ENCODE results near the gene ABCA13.

DNA sequence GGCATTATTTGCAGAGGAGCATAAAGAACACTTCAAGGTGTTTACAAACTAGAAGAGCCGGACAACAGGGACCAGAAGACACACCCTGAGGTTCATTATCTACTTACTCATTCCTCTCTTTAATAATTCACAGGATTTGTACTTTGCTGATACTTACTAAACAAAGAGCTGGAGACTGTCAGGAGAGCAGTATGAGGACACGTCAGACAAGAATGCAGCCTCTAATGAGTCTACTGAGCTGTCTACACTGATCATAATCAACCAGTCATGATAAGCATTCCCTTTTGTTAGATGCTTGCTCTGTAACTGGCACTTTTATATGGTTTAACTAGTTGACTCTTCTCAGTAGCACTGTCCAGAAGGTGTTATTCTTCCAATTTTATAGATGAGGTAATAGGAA, 509.7 kb downstream of the ABCA13 start:
- TF ChIP-seq, protein P1, sequence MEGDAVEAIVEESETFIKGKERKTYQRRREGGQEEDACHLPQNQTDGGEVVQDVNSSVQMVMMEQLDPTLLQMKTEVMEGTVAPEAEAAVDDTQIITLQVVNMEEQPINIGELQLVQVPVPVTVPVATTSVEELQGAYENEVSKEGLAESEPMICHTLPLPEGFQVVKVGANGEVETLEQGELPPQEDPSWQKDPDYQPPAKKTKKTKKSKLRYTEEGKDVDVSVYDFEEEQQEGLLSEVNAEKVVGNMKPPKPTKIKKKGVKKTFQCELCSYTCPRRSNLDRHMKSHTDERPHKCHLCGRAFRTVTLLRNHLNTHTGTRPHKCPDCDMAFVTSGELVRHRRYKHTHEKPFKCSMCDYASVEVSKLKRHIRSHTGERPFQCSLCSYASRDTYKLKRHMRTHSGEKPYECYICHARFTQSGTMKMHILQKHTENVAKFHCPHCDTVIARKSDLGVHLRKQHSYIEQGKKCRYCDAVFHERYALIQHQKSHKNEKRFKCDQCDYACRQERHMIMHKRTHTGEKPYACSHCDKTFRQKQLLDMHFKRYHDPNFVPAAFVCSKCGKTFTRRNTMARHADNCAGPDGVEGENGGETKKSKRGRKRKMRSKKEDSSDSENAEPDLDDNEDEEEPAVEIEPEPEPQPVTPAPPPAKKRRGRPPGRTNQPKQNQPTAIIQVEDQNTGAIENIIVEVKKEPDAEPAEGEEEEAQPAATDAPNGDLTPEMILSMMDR (conservative IDR thresholded peaks at IDR 0.05; ENCODE audit: low read depth, low read length) = no peak
- TF ChIP-seq EZH2 (IDR thresholded peaks at IDR 0.05; ENCODE audit: low read length, unreplicated experiment) (no peak), EZH2phosphoT487 (IDR thresholded peaks at IDR 0.05; ENCODE audit: borderline replicate concordance, low read length) (no peak)

Measured in PC-3 (cell line).